Heart left ventricle (tissue), 16 donors: ENCODE data around the gene RTF1. TPM values are rescaled to one million over a fixed set of nuclear protein-coding genes. Genes with fewer than 3 reads are reported as not detected.

Experiments used
- ATAC-seq, 4 donors: fragments of 200-7000 bp; cut with Tn5 transposase; one replicate each; pipeline ENCODE4 v1.9.1; 2020 to 2022; ENCODE audit warnings: moderate library complexity in 4 of 4, mild to moderate bottlenecking in 3 of 4, moderate number of reproducible peaks in 1 of 4
- DNase-seq, 5 donors: peaks; one replicate each; pipeline ENCODE4 v3.0.0-alpha.2; 2020
- H3K27ac ChIP-seq, 12 donors: fragments of 200-600 bp; sonication (generic) in 4 of 12; one replicate each; pipeline versions ENCODE4 v1.5.0 to v1.8.0; 2016 to 2022; ENCODE audit warnings: mild to moderate bottlenecking in 2 of 12
- H3K27me3 ChIP-seq, 9 donors: fragments of 200-600 bp; sonication (generic) in 2 of 9; one replicate each; pipeline versions ENCODE4 v1.5.1 to v1.8.0; 2016 to 2022; ENCODE audit warnings: mild to moderate bottlenecking in 3 of 9
- H3K36me3 ChIP-seq, 9 donors: fragments of 200-600 bp; sonication (generic) in 2 of 9; one replicate each; pipeline versions ENCODE4 v1.5.0 to v1.8.0; 2018 to 2022; ENCODE audit warnings: mild to moderate bottlenecking in 2 of 9
- H3K4me1 ChIP-seq, 12 donors: fragments of 200-600 bp; sonication (generic) in 4 of 12; one replicate each; pipeline versions ENCODE4 v1.5.0 to v1.8.0; 2016 to 2022; ENCODE audit warnings: mild to moderate bottlenecking in 3 of 12
- H3K4me3 ChIP-seq, 12 donors: fragments of 200-600 bp; sonication (generic) in 4 of 12; one replicate each; pipeline versions ENCODE4 v1.5.0 to v1.8.0; 2017 to 2022; ENCODE audit warnings: mild to moderate bottlenecking in 9 of 12, moderate library complexity in 4 of 12
- H3K9me3 ChIP-seq, 12 donors: fragments of 200-600 bp; sonication (generic) in 4 of 12; one replicate each; pipeline versions ENCODE4 v1.5.0 to v1.8.0; 2016 to 2022; ENCODE audit warnings: mild to moderate bottlenecking in 1 of 12
- CTCF ChIP-seq, 12 donors: fragments of 200-600 bp; sonication (generic) in 4 of 12; IDR thresholded peaks; one replicate each; pipeline versions ENCODE4 v1.5.0 to v1.8.0; 2018 to 2022; ENCODE audit warnings: antibody characterized with exemption in 12 of 12, mild to moderate bottlenecking in 5 of 12
- POLR2A ChIP-seq, 2 donors: fragments of 450-650 bp; IDR thresholded peaks; one replicate each; pipeline ENCODE4 v1.6.1; 2017; ENCODE audit warnings: antibody characterized with exemption in 2 of 2, mild to moderate bottlenecking in 2 of 2, moderate library complexity in 2 of 2
- WGBS, 4 donors: extraction: QIAGEN DNeasy Blood & Tissue Kit in 2 of 4; methylation state at CpG; one replicate each; pipeline versions ENCODE4 v1.1.5 to v1.1.7; 2013 to 2018; 5-methylcytosine and 5-hydroxymethylcytosine counted together
- intact Hi-C, 10 donors: fragments of 100-400 bp; cut with DNase I; formaldehyde crosslinking; loops; one replicate each; pipeline versions ENCODE4 v1.11.1 to v1.14.2; 2022
- polyA plus RNA-seq, 2 donors: library from polyadenylated mRNA; stranded (reverse); fragments of 200-250 nt; gene quantifications; one replicate each; pipeline ENCODE4 v1.2.3, GENCODE V29; 2013
- total RNA-seq, 9 donors: library from RNA; depleted of rRNA in 2 of 9; stranded (reverse); fragments of >200 nt in 2 of 9; fragmentation: NEBNext Ultra II Directional in 3 of 9; extraction: Animal tissue kit (Norgen Biotek cat#: 25700) in 3 of 9; gene quantifications; one replicate each; pipeline versions ENCODE4 v1.1.0 to v1.2.4, GENCODE V29; 2016 to 2023
- donor health status: ischemic (EF 13 %, LVEDD 7.1; RV severe dilation, severe dysfunction).
- donor health status: healthy with polysubstance abuse.
- donor health status: DM: no; HTN: yes; CAD: no.
- donor health status: DM: no; HTN: no; CAD: no.
- donor health status: ischemic (EF 25% LVEDD 6.9; RV normal size, moderate dysfunction).
- donor health status: ischemic (EF 25% LVEDD 5.7; RV mildly dilated, moderate dysfunction).
- donor health status: healthy.
- donor health status: DM: yes; HTN: yes; CAD: no.
- donor health status: ischemic (EF 35%, LVEDD 5.7; RV mildly dilated, moderate dysfunction).
- donor health status: nonischemic (EF 11% LVEDD 7.7; RV severe dilation, severe dysfunction).
- donor health status: DM: yes; HTN: yes; CAD: no.
- donor health status: PGD.
- donor health status: ischemic (EF 29% LVEDD 5.4; RV normal size, mild dysfunction).
- donor health status: nonischemic (EF 23%, LVEDD 6.1; RV moderate dilation, normal function).

RTF1 gene
- total and polyA plus RNA-seq, 11 donors, result 16.5 to 33.3 (median 26.6) TPM

- peak; percentile 4 to 52 (median 12) for ATAC-seq
- TF ChIP-seq CTCF (IDR thresholded peaks at IDR 0.05) (no peak), POLR2A (IDR thresholded peaks at IDR 0.05) (no peak)
- Histone ChIP-seq H3K9me3 (no peaks in the 10 kb centered on the region), H3K27ac (no peak overlapping the region), H3K4me1 (peaks cover 7 to 40% (median 30%) of the 10 kb centered on the region in 12 donors), H3K36me3 (no peaks in the 10 kb centered on the region), H3K27me3 (peaks cover 0 to 78% (median 37%) of the 10 kb centered on the region in 9 donors), H3K4me3 (peak overlapping the region in 10 of 12 donors; percentile 9 to 80 (median 66))
- WGBS, 4 donors, result 33 to 46% (median 43%) methylated on average over 22 to 59 of the region's 59 CpGs
- peak in 2 of 5 donors; percentile 30 to 64 for DNase-seq
- intact Hi-C loops, result no loop called here
Measured at GRCh38 chr15:41495736-41496599, 79.1 kb downstream of the RTF1 start.

GRCh38 chr15:41498657-41499056 lies 81.8 kb downstream of the RTF1 start:
- H3K36me3 ChIP-seq, result no peaks in the 10 kb centered on the region
- ATAC-seq, result no peak
- H3K4me3 ChIP-seq, result no peak overlapping the region
- WGBS, 4 donors, result 93 to 100% (median 96%) methylated on average over 2 of the region's 2 CpGs
- DNase-seq, result no peak
- peaks cover 5 to 48% (median 33%) of the 10 kb centered on the region in 12 donors for H3K4me1 ChIP-seq
- TF ChIP-seq CTCF (IDR thresholded peaks at IDR 0.05) (no peak), POLR2A (IDR thresholded peaks at IDR 0.05) (no peak)
- peaks cover 11 to 79% (median 60%) of the 10 kb centered on the region in 9 donors for H3K27me3 ChIP-seq
- H3K9me3 ChIP-seq, result no peaks in the 10 kb centered on the region
- intact Hi-C loops, result no loop called here
- H3K27ac ChIP-seq, result no peak overlapping the region

GRCh38 chr15:41499109-41499851 lies 82.4 kb downstream of the RTF1 start:
- DNase-seq, result no peak
- WGBS, 4 donors, result 91 to 95% (median 92%) methylated on average over 6 of the region's 6 CpGs
- no peak for ATAC-seq

More at GRCh38 chr15:41499109-41499851, 82.4 kb downstream of the RTF1 start:
- intact Hi-C loops, result no loop called here
- H3K27me3 ChIP-seq, result peaks cover 11 to 77% (median 58%) of the 10 kb centered on the region in 9 donors
- no peak overlapping the region for H3K27ac ChIP-seq
- H3K4me1 ChIP-seq, result peaks cover 3 to 43% (median 30%) of the 10 kb centered on the region in 12 donors
- no peaks in the 10 kb centered on the region for H3K9me3 ChIP-seq
- H3K4me3 ChIP-seq, result no peak overlapping the region
- no peak for TF ChIP-seq CTCF (IDR thresholded peaks at IDR 0.05)
- no peak for TF ChIP-seq POLR2A (IDR thresholded peaks at IDR 0.05)
- no peaks in the 10 kb centered on the region for H3K36me3 ChIP-seq
